Retinal pigment epithelial cell (primary cell): ENCODE results near the gene GPC5.
"Not testable (repeated sequence)": the region's sequence is repeated elsewhere in the genome, so short reads cannot be mapped to it uniquely, and the experiment has no call there.

Source experiments
- DNase-seq: peaks from one replicate; pipeline ENCODE4 v3.0.0-alpha.2; 2010; ENCODE audit warnings: low read depth
- H3K4me3 ChIP-seq: 2 replicates; pipeline ENCODE4 v1.5.1; 2011; ENCODE audit warnings: mild to moderate bottlenecking, low read length, control low read depth, moderate library complexity
- TF ChIP-seq, protein P1 (sequence below): conservative IDR thresholded peaks from 2 replicates; pipeline ENCODE4 v1.5.1; 2011; ENCODE audit warnings: low read depth, low read length, control low read depth, inconsistent platforms

GPC5 gene

DNA sequence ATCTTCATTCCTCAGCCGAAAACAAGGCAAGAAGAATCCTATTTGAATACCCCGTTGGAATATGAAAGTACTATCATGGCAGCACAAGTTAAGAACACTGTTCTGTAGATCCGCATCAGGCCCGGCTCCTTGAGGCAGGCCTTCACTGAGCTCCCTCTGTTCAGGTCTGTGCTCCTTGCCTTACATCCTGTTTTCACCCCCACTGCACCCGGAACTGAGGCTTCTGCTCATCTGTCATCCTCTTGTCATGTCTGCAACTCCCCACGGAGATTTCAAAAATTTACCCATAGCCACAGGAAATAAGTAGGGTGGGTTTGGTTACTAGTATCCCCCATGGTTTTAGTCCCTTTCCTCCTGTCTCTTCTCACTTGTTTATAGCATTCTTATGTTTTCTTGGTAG is 861.9 kb downstream of the GPC5 start:
- DNase-seq: no peak
- no peak overlapping the region for H3K4me3 ChIP-seq
- TF ChIP-seq, protein P1, sequence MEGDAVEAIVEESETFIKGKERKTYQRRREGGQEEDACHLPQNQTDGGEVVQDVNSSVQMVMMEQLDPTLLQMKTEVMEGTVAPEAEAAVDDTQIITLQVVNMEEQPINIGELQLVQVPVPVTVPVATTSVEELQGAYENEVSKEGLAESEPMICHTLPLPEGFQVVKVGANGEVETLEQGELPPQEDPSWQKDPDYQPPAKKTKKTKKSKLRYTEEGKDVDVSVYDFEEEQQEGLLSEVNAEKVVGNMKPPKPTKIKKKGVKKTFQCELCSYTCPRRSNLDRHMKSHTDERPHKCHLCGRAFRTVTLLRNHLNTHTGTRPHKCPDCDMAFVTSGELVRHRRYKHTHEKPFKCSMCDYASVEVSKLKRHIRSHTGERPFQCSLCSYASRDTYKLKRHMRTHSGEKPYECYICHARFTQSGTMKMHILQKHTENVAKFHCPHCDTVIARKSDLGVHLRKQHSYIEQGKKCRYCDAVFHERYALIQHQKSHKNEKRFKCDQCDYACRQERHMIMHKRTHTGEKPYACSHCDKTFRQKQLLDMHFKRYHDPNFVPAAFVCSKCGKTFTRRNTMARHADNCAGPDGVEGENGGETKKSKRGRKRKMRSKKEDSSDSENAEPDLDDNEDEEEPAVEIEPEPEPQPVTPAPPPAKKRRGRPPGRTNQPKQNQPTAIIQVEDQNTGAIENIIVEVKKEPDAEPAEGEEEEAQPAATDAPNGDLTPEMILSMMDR: no peak

DNA sequence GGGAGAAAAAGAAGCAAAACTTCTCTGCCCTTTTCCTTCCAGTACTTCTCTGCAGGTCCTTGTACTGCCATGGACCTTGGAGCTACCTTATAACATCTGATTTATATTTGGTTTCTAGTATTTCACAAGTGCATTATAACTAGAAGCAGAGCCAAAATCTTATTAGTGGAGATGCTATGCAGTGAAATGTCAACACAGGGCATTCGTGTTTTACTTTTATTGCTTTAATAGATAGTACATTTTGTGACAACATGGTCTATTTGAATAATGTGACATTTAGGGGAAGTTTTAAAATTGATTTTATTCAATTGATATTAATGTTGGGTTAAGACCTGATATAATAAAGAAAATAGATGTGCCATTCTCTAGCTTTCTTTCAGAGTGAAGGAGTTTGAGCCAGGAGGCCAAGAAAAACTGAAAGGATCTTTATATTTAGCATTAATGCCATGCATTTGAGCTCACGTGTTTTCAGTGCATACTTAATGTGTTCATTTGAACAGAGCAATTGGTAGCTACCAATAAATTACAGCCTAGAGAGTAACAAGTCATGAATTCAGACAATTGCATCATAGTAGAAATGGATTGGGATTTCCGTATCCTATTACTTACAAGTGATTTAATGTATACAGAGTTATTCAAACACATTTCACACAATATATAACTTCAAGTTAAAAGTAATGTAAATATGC is 863.8 kb downstream of the GPC5 start:
- H3K4me3 ChIP-seq: no peak overlapping the region
- DNase-seq: no peak
- TF ChIP-seq, protein P1: no peak

DNA sequence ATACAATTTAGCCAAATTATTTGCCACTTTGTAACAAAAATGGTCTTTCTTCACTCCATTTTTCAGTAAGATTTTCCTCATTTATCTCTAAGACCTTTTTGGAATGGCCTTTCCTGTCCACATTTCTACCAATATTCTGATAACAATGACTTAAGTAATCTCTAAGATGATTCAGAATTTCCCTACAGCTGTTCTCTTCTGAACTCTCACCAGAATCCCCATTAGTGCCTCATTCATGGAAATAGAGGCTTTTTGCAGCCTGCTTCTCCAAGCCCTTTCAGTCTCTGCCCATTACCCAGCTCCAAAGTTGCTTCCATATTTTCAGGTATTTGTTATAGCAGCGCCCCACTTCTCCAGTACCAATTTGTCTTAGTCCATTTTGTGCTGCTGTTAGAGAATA is 867.0 kb downstream of the GPC5 start:
- no peak overlapping the region for H3K4me3 ChIP-seq
- TF ChIP-seq, protein P1: no peak
- no peak for DNase-seq

DNA sequence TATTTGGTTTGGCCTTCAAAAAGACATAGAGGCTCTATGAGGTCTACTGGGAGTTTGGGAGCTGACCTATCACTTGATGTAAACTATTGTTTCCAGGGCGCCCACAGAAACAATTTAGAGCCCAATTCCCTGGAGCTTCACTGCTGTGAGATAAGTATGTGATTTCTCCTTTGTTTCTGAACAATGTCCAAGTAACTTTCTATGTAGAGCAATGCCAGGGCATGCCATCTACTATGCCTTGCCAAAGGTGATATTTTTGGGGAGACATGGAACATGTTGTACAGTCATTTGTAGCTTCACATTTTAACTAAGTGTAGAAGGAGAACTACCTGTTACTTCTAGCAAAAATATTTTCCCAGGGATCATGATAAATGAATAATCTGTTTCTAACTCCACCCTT is 872.6 kb downstream of the GPC5 start:
- TF ChIP-seq, protein P1: no peak
- no peak for DNase-seq
- no peak overlapping the region for H3K4me3 ChIP-seq

DNA sequence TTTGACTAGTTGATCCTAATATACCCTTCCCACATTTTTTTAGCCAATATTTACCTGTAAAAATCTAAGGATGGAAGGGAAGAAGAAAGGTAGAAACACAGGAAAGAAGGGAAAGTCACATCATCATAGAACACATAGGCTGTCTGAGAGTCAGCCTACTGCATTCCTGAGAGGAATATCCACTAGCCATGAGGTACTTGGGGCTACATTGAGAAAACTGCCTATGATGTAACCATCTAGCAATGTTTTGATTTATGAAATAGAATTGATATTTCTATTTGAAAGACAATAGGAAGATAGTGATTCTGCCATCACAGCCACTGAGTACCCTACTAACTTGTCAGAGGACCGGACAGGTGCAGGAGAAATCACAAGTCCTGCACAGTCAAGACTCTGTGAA is 873.8 kb downstream of the GPC5 start:
- no peak for DNase-seq
- TF ChIP-seq, protein P1: no peak
- H3K4me3 ChIP-seq: no peak overlapping the region

DNA sequence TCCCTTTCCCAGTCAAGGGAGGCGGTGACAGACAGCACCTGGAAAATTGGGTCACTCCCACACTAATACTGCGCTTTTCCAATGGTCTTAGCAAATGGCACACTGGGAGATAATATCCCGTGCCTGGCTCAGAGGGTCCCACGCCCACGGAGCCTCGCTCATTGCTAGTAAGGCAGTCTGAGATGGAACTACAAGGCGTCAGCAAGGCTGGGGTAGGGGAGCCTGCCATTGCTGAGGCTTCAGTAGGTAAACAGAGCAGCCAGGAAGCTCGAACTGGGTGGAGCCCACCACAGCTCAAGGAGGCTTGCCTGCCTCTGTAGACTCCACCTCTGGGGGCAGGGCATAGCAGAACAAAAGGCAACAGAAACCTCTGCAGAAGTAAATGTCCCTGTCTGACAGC is 882.6 kb downstream of the GPC5 start:
- not testable (repeated sequence) for H3K4me3 ChIP-seq, DNase-seq

DNA sequence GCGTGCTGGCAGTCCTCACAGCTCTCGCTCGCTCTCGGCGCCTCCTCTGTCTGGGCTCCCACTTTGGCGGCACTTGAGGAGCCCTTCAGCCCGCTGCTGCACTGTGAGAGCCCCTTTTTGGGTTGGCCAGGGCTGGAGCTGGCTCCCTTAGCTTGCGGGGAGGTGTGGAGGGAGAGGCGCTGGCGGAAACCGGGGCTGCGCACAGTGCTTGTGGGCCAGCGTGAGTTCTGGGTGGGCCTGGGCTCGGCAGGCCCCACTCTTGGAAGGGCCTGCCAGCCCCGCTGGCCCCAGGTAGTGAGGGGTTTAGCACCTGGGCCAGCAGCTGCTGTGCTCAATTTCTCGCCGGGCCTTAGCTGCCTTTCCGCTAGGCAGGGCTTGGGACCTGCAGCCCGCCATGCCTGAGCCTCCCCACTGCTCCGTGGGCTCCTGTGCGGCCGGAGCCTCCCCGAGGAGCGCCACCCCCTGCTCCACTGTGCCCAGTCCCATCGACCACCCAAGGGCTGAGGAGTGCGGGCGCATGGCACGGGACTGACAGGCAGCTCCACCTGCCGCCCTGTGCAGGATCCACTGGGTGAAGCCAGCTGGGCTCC is 892.4 kb downstream of the GPC5 start:
- not testable (repeated sequence) for H3K4me3 ChIP-seq

DNA sequence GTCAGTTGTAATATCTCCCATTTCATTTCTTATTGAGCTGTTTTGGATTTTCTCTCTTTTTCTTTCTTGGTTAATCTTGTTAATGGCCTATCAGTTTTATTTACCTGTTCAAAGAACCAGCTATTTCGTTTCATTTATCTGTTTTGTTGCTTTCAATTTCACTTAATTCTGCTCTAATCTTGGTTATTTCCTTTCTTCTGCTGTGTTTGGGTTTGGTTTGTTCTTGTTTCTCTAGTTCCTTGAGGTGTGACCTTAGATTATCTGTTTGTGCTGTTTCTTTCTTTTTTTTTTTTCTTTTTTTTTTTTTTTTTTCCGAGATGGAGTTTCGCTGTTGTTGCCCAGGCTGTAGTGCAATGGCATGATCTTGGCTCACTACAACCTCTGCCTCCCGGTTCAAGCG is 896.1 kb downstream of the GPC5 start:
- DNase-seq, H3K4me3 ChIP-seq: not testable (repeated sequence)

More for the DNA sequence above, 892.4 kb downstream of the GPC5 start:
- not testable (repeated sequence) for DNase-seq

DNA sequence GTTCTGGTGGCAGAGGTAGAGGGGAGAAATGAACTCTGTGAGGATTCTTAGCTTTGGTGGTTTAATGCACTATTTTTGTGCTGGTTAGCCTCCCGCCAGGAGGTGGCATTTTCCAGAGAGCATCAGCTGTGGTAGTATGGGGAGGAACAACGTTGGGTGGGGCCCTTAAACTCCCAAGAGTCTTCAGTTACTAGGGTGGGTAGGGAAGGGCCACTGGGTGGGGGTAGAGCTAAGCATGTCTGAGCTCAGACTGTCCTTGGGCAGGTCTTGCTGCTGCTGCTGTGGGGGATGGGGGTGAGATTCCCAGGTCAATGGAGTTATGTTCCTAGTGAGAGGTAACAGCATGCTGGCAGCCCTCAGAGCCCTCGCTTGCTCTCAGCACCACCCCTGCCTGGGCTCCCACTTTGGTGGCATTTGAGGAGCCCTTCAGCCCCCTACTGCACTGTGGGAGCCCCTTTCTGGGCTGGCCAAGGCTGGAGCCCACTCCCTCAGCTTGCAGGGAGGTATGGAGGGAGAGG is 897.8 kb downstream of the GPC5 start:
- DNase-seq, H3K4me3 ChIP-seq: not testable (repeated sequence)
